ENCODE results near the gene EVC.
"Not testable (repeated sequence)": the region's sequence is repeated elsewhere in the genome, so short reads cannot be mapped to it uniquely, and the experiment has no call there.

Gene EVC

DNA sequence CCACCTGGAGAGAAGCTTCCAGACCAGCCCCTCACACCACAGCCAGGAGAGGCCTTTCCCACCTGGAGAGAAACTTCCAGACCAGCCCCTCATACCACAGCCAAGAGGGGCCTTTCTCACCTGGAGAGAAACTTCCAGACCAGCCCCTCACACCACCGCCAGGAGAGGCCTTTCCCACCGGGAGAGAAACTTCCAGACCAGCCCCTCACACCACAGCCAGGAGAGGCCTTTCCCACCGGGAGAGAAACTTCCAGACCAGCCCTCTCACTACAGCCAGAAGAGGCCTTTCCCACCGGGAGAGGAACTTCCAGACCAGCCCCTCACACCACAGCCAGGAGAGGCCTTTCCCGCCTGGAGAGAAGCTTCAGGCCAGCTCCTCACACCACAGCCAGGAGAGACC lies 101.1 kb downstream of the EVC start:
- not testable (repeated sequence) for H3K27ac ChIP-seq (ENCODE audit: low read length); H3K4me1 ChIP-seq (ENCODE audit: control insufficient read depth, insufficient read depth, low read length); H3K4me3 ChIP-seq (ENCODE audit: low read length in 2 of 2); H3K9me3 ChIP-seq (ENCODE audit: control insufficient read depth in 2 of 2, low read length in 2 of 2); H3K27me3 ChIP-seq (ENCODE audit: control insufficient read depth in 1 of 2, insufficient read depth in 2 of 2, low read length in 2 of 2)
- Histone ChIP-seq H3K36me3 (ENCODE audit: control insufficient read depth in 2 of 2, insufficient read depth in 2 of 2, low read length in 2 of 2) (peaks cover 38 to 58% of the 10 kb centered on the region in 2 donors), H3K9ac (ENCODE audit: low read length in 2 of 2) (peak overlapping the region in 1 of 2 donors; percentile 18)

DNA sequence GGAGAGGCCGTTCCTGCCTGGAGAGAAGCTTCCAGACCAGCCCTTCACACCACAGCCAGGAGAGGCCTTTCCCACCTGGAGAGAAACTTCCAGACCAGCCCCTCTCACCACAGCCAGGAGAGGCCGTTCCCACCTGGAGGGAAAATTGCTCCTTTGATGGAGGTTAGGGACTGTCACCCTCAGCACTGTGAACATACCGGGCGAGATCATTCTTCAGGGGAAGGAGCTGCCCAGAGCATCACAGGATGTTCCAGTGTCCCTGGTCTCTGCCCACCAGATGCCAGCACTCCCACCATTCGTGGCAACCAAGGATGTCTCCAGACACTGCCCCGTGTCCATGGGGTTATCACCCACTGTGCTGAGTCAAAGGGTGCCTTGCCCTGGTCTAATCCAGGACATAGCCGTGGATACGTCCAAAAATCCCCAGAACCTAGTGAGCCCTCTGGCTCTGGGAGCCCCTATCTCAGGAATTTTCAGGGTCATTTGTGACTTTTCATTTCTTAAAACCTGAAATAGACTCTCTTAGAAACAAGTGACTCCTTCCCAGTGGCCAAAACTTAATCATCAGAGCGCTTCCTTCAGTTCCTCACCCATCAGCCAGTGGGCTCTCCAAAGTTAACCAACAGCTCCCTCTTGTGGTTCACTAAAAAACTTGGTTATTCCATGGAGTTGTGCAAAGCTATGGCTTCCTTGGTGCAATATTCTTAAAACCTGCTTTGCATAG lies 101.7 kb downstream of the EVC start:
- no peaks in the 10 kb centered on the region for H3K27me3 ChIP-seq (ENCODE audit: control insufficient read depth in 1 of 2, insufficient read depth in 2 of 2, low read length in 2 of 2)
- peak overlapping the region; percentile 13 to 18 for H3K9ac ChIP-seq (ENCODE audit: low read length in 2 of 2)
- H3K4me3 ChIP-seq (ENCODE audit: low read length in 2 of 2), result no peak overlapping the region
- no peak overlapping the region for H3K27ac ChIP-seq (ENCODE audit: low read length)
- peaks cover 36 to 55% of the 10 kb centered on the region in 2 donors for H3K36me3 ChIP-seq (ENCODE audit: control insufficient read depth in 2 of 2, insufficient read depth in 2 of 2, low read length in 2 of 2)
- peaks cover 0 to 5% of the 10 kb centered on the region in 2 donors for H3K9me3 ChIP-seq (ENCODE audit: control insufficient read depth in 2 of 2, low read length in 2 of 2)
- H3K4me1 ChIP-seq (ENCODE audit: control insufficient read depth, insufficient read depth, low read length), result peaks cover 2% of the 10 kb centered on the region

DNA sequence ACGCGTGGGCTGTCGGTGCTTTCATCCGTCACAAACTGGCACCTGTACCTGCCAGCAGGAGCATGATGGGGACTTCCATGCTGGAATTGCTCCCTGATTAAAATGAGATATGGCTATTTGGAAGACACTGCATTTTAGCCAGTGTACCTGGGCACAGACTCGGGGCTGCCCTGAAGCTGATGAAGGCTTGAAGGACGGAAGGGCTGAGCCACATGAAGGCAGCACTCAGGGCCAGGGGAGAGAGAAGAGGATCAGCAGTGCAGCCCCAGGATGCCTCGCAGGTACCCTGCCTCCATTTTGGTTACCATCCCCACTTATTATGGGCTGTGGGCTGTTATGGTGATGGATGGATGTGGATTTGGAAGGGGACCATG lies 102.9 kb downstream of the EVC start:
- Histone ChIP-seq H3K36me3 (ENCODE audit: control insufficient read depth in 2 of 2, insufficient read depth in 2 of 2, low read length in 2 of 2) (peaks cover 28 to 52% of the 10 kb centered on the region in 2 donors), H3K4me3 (ENCODE audit: low read length in 2 of 2) (peak overlapping the region in 1 of 2 donors; percentile 35), H3K9me3 (ENCODE audit: control insufficient read depth in 2 of 2, low read length in 2 of 2) (peaks cover 0 to 5% of the 10 kb centered on the region in 2 donors)

DNA sequence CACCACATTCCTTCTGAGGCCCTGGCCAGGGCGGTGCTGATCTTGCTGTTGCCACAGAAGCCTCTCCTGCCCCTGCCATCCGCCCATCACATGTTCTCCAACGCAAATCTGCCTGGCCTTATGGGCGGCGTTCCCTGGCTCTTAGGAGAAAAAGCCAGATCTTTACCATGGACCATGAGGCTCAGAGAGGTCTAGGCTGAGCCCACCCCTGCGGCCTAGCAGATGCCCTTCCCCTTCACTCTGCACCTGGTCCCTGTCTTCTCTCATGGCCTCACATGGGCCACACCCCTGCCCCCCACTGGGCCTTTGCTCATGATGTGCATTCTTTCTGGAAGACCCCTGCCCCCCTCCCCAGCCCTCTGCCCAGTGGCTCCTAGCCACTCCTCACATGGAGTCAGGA lies 103.4 kb downstream of the EVC start:
- Histone ChIP-seq H3K27ac (ENCODE audit: low read length) (no peak overlapping the region), H3K27me3 (ENCODE audit: control insufficient read depth in 1 of 2, insufficient read depth in 2 of 2, low read length in 2 of 2) (no peaks in the 10 kb centered on the region), H3K9ac (ENCODE audit: low read length in 2 of 2) (no peak overlapping the region), H3K36me3 (ENCODE audit: control insufficient read depth in 2 of 2, insufficient read depth in 2 of 2, low read length in 2 of 2) (peaks cover 28 to 50% of the 10 kb centered on the region in 2 donors), H3K9me3 (ENCODE audit: control insufficient read depth in 2 of 2, low read length in 2 of 2) (peaks cover 0 to 5% of the 10 kb centered on the region in 2 donors), H3K4me1 (ENCODE audit: control insufficient read depth, insufficient read depth, low read length) (peaks cover 2% of the 10 kb centered on the region), H3K4me3 (ENCODE audit: low read length in 2 of 2) (no peak overlapping the region)

More for the DNA sequence above, 102.9 kb downstream of the EVC start:
- Histone ChIP-seq H3K27me3 (ENCODE audit: control insufficient read depth in 1 of 2, insufficient read depth in 2 of 2, low read length in 2 of 2) (no peaks in the 10 kb centered on the region), H3K9ac (ENCODE audit: low read length in 2 of 2) (no peak overlapping the region), H3K4me1 (ENCODE audit: control insufficient read depth, insufficient read depth, low read length) (peaks cover 2% of the 10 kb centered on the region), H3K27ac (ENCODE audit: low read length) (no peak overlapping the region)

DNA sequence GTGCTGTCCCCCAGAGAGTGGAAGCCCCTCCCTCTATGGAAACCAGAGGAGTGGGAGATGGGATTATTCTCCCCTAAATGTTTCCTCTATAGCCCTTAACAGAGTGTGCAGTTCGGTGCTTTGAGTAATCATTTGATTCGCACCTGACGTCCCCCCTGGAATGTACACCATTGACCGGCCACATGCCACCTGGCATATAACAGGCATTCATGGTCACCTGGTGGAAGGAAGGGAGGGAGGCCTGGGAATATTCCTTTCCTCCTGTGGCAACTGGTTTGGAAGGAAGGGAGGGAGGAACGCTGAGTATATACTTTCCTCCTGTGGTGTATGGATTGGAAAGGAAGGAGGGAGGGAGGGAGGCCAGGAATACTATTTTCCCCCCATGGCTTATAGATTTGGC lies 104.6 kb downstream of the EVC start:
- Histone ChIP-seq H3K36me3 (ENCODE audit: control insufficient read depth in 2 of 2, insufficient read depth in 2 of 2, low read length in 2 of 2) (peaks cover 22 to 47% of the 10 kb centered on the region in 2 donors), H3K27me3 (ENCODE audit: control insufficient read depth in 1 of 2, insufficient read depth in 2 of 2, low read length in 2 of 2) (no peaks in the 10 kb centered on the region), H3K9ac (ENCODE audit: low read length in 2 of 2) (no peak overlapping the region), H3K4me1 (ENCODE audit: control insufficient read depth, insufficient read depth, low read length) (peaks cover 2% of the 10 kb centered on the region), H3K9me3 (ENCODE audit: control insufficient read depth in 2 of 2, low read length in 2 of 2) (peaks cover 0 to under 1% of the 10 kb centered on the region in 2 donors), H3K4me3 (ENCODE audit: low read length in 2 of 2) (no peak overlapping the region), H3K27ac (ENCODE audit: low read length) (no peak overlapping the region)

DNA sequence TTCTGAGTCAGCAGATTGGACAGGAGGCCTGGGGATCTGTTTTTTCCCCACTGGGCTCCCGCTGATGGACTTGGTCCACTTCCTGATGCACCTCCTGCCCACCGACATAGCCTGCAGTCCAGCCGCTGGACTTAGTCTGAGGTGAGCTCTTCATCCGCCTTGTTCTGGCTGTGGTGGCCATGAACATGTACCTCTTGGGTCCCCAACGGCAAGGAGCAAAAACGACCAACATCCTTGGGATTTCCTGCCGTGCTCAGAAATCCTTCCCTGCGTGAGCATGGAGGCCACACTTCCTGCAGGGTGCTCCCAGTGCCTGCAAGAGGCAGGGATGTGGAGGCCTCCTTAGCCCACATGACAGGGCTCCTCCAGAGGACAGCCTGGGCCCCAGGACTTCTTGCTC lies 105.1 kb downstream of the EVC start:
- H3K4me1 ChIP-seq (ENCODE audit: control insufficient read depth, insufficient read depth, low read length), result peaks cover 2% of the 10 kb centered on the region
- H3K27me3 ChIP-seq (ENCODE audit: control insufficient read depth in 1 of 2, insufficient read depth in 2 of 2, low read length in 2 of 2), result no peaks in the 10 kb centered on the region
- no peaks in the 10 kb centered on the region for H3K9me3 ChIP-seq (ENCODE audit: control insufficient read depth in 2 of 2, low read length in 2 of 2)
- H3K36me3 ChIP-seq (ENCODE audit: control insufficient read depth in 2 of 2, insufficient read depth in 2 of 2, low read length in 2 of 2), result peaks cover 21 to 46% of the 10 kb centered on the region in 2 donors
- H3K9ac ChIP-seq (ENCODE audit: low read length in 2 of 2), result no peak overlapping the region
- H3K27ac ChIP-seq (ENCODE audit: low read length), result no peak overlapping the region
- no peak overlapping the region for H3K4me3 ChIP-seq (ENCODE audit: low read length in 2 of 2)

DNA sequence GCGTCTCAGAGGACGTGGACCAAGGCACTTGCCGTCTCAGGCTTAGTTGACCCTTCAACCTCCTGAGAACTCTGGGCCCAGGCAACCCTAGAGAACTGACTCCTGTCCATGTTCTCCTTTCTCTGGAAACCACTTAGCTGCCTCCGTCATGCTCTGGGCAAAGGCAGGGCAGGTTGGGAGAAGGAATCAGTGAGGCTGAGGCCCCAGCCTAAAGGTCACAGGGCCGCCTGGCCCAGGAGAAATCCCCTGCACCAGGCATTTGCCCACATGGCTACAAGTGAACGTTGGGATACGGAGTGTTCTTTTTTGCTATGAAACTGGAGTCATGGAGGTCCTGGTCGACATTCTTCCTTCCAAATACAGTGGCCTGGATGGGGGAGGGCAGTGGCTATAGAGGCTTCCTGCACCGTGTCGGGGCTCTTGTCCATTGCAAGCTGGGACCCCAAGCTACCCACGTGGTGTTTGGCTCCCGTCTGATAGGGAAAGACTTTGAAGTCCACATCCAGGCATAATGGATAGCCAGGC lies 105.9 kb downstream of the EVC start:
- peaks cover 20 to 45% of the 10 kb centered on the region in 2 donors for H3K36me3 ChIP-seq (ENCODE audit: control insufficient read depth in 2 of 2, insufficient read depth in 2 of 2, low read length in 2 of 2)
- H3K4me3 ChIP-seq (ENCODE audit: low read length in 2 of 2), result no peak overlapping the region
- peaks cover 2% of the 10 kb centered on the region for H3K4me1 ChIP-seq (ENCODE audit: control insufficient read depth, insufficient read depth, low read length)

DNA sequence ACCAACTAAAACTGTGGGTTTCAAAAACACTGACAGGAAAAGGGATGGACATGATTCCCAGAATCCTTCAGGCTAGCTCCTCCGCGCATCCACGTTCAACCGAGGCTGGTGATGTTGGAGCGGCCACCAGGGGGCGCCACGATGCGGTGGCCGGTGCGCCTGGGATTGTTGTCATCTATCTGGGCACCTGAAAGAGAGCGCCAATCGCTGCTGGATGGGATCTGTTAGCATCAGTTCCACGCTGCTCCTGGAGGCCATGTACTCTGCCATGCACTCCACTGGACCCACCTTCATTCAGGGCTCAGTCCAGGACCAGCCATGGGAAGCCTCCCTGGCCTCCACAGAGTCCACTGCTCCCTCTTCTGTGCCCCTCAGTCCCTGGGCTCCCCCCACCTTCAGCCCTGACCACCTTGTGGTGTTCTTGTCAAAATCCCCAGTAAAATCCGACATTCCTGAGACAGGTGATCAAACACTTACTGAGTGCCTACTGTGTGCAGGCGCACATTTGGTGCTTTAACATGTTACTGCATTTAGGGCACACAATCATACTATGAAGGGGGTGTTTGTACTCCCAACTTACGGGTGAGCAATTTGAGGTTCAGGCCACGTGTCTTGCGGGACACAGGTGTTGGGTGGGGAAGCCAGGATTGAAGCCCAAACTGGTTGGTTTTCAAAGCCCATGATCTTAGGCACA lies 110.8 kb downstream of the EVC start:
- H3K9ac ChIP-seq (ENCODE audit: low read length in 2 of 2), result no peak overlapping the region
- H3K27me3 ChIP-seq (ENCODE audit: control insufficient read depth in 1 of 2, insufficient read depth in 2 of 2, low read length in 2 of 2), result no peaks in the 10 kb centered on the region
- H3K9me3 ChIP-seq (ENCODE audit: control insufficient read depth in 2 of 2, low read length in 2 of 2), result no peaks in the 10 kb centered on the region
- H3K4me3 ChIP-seq (ENCODE audit: low read length in 2 of 2), result no peak overlapping the region
- no peak overlapping the region for H3K27ac ChIP-seq (ENCODE audit: low read length)
- H3K4me1 ChIP-seq (ENCODE audit: control insufficient read depth, insufficient read depth, low read length), result no peaks in the 10 kb centered on the region
- H3K36me3 ChIP-seq (ENCODE audit: control insufficient read depth in 2 of 2, insufficient read depth in 2 of 2, low read length in 2 of 2), result peaks cover 26 to 28% of the 10 kb centered on the region in 2 donors

More for the DNA sequence above, 105.9 kb downstream of the EVC start:
- Histone ChIP-seq H3K9me3 (ENCODE audit: control insufficient read depth in 2 of 2, low read length in 2 of 2) (no peaks in the 10 kb centered on the region), H3K27me3 (ENCODE audit: control insufficient read depth in 1 of 2, insufficient read depth in 2 of 2, low read length in 2 of 2) (no peaks in the 10 kb centered on the region), H3K27ac (ENCODE audit: low read length) (no peak overlapping the region), H3K9ac (ENCODE audit: low read length in 2 of 2) (no peak overlapping the region)

DNA sequence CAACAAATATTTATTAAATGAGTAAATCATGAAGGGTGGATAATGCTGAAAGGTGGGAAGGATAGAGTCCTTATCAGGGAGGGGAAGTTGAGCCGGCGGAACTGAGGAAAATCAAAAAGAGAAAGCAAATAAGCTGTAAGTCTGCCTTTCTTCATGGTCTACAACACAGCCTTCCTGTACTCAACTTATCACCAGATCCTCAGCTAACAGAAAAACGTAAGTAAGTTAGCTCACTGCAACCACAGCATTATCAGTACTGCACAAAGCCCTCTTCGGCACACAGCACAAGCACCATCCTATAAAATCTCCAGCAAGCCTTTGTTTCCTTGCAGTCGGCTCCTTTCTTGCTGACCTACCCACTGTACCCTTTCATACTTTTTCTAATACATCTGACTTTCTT lies 111.6 kb downstream of the EVC start:
- Histone ChIP-seq H3K9me3 (ENCODE audit: control insufficient read depth in 2 of 2, low read length in 2 of 2) (no peaks in the 10 kb centered on the region), H3K36me3 (ENCODE audit: control insufficient read depth in 2 of 2, insufficient read depth in 2 of 2, low read length in 2 of 2) (peaks cover 26 to 28% of the 10 kb centered on the region in 2 donors), H3K27ac (ENCODE audit: low read length) (no peak overlapping the region), H3K4me3 (ENCODE audit: low read length in 2 of 2) (no peak overlapping the region), H3K27me3 (ENCODE audit: control insufficient read depth in 1 of 2, insufficient read depth in 2 of 2, low read length in 2 of 2) (no peaks in the 10 kb centered on the region), H3K4me1 (ENCODE audit: control insufficient read depth, insufficient read depth, low read length) (peaks cover 2% of the 10 kb centered on the region), H3K9ac (ENCODE audit: low read length in 2 of 2) (no peak overlapping the region)

DNA sequence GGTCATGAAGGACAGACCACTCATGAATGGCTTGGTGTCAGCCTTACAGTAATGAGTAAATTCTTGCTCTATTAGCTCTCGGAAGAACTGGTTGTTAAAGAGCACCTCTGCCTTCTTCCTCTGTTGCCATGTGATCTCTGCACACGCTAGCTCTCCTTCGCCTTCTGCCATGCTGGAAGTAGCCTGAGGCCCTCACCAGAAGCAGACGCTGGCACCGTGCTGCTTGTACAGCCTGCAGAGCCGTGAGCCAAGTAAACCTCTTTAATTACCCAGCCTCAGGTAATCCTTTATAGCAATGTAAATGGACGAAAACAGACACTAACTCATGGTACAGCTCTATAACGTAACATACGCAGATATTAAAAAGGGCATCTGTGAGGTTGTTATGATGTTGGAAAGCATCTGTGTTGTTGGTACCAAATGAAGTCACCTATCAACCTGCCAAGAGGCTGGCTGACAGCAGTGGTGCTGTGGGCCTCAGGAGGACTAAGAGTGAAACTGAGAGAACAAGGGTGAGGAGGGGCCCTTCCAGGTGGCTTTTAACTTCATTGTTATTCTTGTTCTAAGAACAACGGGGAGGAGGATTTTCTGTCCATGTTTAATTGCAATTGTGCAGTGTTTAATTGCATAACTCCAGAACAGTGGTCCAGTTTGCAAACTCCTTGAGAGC lies 112.7 kb downstream of the EVC start:
- Histone ChIP-seq H3K9ac (ENCODE audit: low read length in 2 of 2) (no peak overlapping the region), H3K9me3 (ENCODE audit: control insufficient read depth in 2 of 2, low read length in 2 of 2) (no peaks in the 10 kb centered on the region), H3K4me1 (ENCODE audit: control insufficient read depth, insufficient read depth, low read length) (peaks cover 8% of the 10 kb centered on the region), H3K27ac (ENCODE audit: low read length) (no peak overlapping the region), H3K27me3 (ENCODE audit: control insufficient read depth in 1 of 2, insufficient read depth in 2 of 2, low read length in 2 of 2) (no peaks in the 10 kb centered on the region), H3K36me3 (ENCODE audit: control insufficient read depth in 2 of 2, insufficient read depth in 2 of 2, low read length in 2 of 2) (peaks cover 26 to 29% of the 10 kb centered on the region in 2 donors), H3K4me3 (ENCODE audit: low read length in 2 of 2) (no peak overlapping the region)

All from stomach smooth muscle (tissue), 2 donors.